Psoas muscle (tissue), 8 donors: ENCODE measurements around the gene EPB41. TPM values are rescaled to one million over a fixed set of nuclear protein-coding genes. Genes with fewer than 3 reads are reported as not detected.

ENCODE experiments used
- ATAC-seq, 4 donors: fragments of 200-7000 bp; cut with Tn5 transposase; one replicate each; pipeline ENCODE4 v1.9.1; 2020; ENCODE audit warnings: moderate library complexity in 3 of 4, mild to moderate bottlenecking in 2 of 4
- DNase-seq, 2 donors: peaks; one replicate each; pipeline ENCODE4 v3.0.0-alpha.2; 2020
- H3K27ac ChIP-seq: fragments of 200-600 bp; one replicate; pipeline ENCODE4 v1.8.0; 2022
- H3K27me3 ChIP-seq, 3 donors: fragments of 200-600 bp in 1 of 3; one replicate each; pipeline versions ENCODE4 v1.6.1 to v1.8.0; 2013 to 2022; ENCODE audit warnings: low read length in 2 of 3, mild to moderate bottlenecking in 2 of 3, moderate library complexity in 1 of 3; ENCODE audit not compliant: insufficient read depth in 3 of 3
- H3K36me3 ChIP-seq, 2 donors: fragments of 200-600 bp in 1 of 2; one replicate each; pipeline versions ENCODE4 v1.6.1 to v1.8.0; 2013 to 2022; ENCODE audit warnings: low read depth in 1 of 2, mild to moderate bottlenecking in 1 of 2, moderate library complexity in 1 of 2; ENCODE audit not compliant: insufficient read depth in 1 of 2
- H3K4me1 ChIP-seq: fragments of 200-600 bp; one replicate; pipeline ENCODE4 v1.8.0; 2022
- H3K4me3 ChIP-seq: fragments of 200-600 bp; one replicate; pipeline ENCODE4 v1.8.0; 2022; ENCODE audit warnings: mild to moderate bottlenecking
- H3K9me3 ChIP-seq: fragments of 200-600 bp; one replicate; pipeline ENCODE4 v1.8.0; 2022
- WGBS, 3 donors: extraction: QIAGEN DNeasy Blood & Tissue Kit; methylation state at CpG; one replicate each; pipeline versions ENCODE4 v1.1.6 to v1.1.7; 2013; 5-methylcytosine and 5-hydroxymethylcytosine counted together
- intact Hi-C, 2 donors: fragments of 100-400 bp; cut with DNase I; formaldehyde crosslinking; loops; one replicate each; pipeline versions ENCODE4 v1.11.0 to v1.14.2; 2022
- polyA plus RNA-seq, 3 donors: library from polyadenylated mRNA; stranded (reverse); fragments of 200-250 nt; gene quantifications; one replicate each; pipeline ENCODE4 v1.2.3, GENCODE V29; 2013
- total RNA-seq, 4 donors: library from RNA; stranded (reverse); fragmentation: NEBNext Ultra II Directional in 2 of 4; extraction: Animal tissue kit (Norgen Biotek cat#: 25700) in 2 of 4; gene quantifications; one replicate each; pipeline versions ENCODE4 v1.2.1 to v1.2.4, GENCODE V29; 2021 to 2023
- TF ChIP-seq, protein P1 (sequence below): fragments of 200-600 bp; IDR thresholded peaks from one replicate; pipeline ENCODE4 v1.8.0; 2022; ENCODE audit warnings: antibody characterized with exemption
- donor health status: healthy with polysubstance abuse.
- donor health status: DM: no; HTN: no; CAD: no; lungs with moderate emphysema.
- donor health status: Bipolar disorder and iron deficiency.
- donor health status: healthy.
- donor health status: DM: yes; HTN: yes; CAD: no.
- donor health status: DM: no; HTN: no; CAD: no.
- donor health status: DM: no; HTN: no; CAD: no.
- donor health status: DM: yes; HTN: yes; CAD: no.

Gene EPB41
- total and polyA plus RNA-seq, 7 donors: 2.0 to 28.2 (median 18.0) TPM

DNA sequence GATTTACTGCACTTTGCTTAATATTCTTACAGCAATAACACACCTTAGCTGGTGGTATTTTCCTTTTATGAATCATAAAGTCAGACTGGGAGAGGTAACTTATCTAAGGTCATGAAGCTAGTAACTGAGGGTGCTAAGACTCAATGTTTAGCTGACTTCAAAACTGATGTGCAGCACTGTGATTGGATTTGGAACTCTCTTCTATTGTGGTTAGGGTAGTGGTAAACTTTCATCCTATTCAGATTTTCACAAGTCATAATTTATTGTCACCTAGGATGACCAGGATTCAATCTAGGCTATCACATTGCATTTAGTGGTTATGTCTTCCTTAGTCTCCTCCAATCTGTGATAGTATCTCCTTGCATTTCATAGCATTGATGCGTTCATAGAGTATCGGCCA, 18.9 kb downstream of the EPB41 start:
- Histone ChIP-seq H3K9me3 (no peaks in the 10 kb centered on the region), H3K4me1 (peaks cover 14% of the 10 kb centered on the region), H3K4me3 (no peak overlapping the region), H3K36me3 (no peaks in the 10 kb centered on the region), H3K27me3 (no peaks in the 10 kb centered on the region), H3K27ac (no peak overlapping the region)
- no peak for DNase-seq
- no peak for ATAC-seq
- intact Hi-C loops: no loop called here
- TF ChIP-seq, protein P1, sequence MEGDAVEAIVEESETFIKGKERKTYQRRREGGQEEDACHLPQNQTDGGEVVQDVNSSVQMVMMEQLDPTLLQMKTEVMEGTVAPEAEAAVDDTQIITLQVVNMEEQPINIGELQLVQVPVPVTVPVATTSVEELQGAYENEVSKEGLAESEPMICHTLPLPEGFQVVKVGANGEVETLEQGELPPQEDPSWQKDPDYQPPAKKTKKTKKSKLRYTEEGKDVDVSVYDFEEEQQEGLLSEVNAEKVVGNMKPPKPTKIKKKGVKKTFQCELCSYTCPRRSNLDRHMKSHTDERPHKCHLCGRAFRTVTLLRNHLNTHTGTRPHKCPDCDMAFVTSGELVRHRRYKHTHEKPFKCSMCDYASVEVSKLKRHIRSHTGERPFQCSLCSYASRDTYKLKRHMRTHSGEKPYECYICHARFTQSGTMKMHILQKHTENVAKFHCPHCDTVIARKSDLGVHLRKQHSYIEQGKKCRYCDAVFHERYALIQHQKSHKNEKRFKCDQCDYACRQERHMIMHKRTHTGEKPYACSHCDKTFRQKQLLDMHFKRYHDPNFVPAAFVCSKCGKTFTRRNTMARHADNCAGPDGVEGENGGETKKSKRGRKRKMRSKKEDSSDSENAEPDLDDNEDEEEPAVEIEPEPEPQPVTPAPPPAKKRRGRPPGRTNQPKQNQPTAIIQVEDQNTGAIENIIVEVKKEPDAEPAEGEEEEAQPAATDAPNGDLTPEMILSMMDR: no peak
- 30 to 72% (median 36%) methylated on average over 2 of the region's 2 CpGs for WGBS, 3 donors

DNA sequence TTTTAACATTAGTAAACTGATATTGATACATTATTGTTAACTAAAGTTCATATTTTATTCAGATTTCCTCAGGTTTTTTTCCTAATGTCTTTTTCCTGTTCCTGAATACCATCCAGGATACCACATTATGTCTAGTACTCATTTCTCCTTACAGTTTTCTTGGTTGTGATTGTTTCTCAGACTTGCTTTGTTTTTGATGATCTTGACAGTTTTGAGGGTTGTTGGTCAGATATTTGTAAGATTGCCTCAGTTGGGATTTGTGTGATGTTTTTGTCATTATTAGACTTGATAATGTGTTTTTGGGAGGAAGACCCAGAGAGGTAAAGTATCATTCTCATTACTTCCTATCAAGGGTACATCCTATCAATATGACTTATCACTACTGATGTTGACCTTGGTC, 19.5 kb downstream of the EPB41 start:
- ATAC-seq (no peak), DNase-seq (no peak)
- Histone ChIP-seq H3K9me3 (no peaks in the 10 kb centered on the region), H3K4me3 (no peak overlapping the region), H3K27me3 (no peaks in the 10 kb centered on the region), H3K4me1 (peaks cover 10% of the 10 kb centered on the region), H3K36me3 (no peaks in the 10 kb centered on the region), H3K27ac (no peak overlapping the region)
- TF ChIP-seq, protein P1: no peak
- intact Hi-C loops: no loop called here

DNA sequence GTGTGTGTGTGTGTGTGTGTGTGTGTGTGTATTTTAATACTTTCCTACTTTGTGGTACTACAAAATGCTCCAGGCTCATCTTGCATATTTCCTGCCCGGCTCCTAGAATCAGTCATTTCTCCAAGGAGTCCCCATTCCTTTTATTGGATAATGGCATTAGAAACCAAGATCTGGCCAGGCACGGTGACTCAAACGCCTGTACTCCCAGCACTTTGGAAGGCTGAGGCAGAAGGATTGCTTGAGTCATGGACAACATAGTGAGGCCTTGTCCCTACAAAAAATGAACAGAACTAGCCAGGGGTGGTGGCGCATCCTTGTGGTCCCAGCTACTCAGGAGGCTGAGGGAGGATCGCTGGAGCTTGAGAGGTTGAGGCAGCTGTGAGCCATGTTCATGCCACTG, 20.3 kb downstream of the EPB41 start:
- Histone ChIP-seq H3K27ac (no peak overlapping the region), H3K27me3 (no peaks in the 10 kb centered on the region), H3K4me3 (no peak overlapping the region), H3K36me3 (no peaks in the 10 kb centered on the region), H3K9me3 (no peaks in the 10 kb centered on the region), H3K4me1 (peaks cover 16% of the 10 kb centered on the region)
- TF ChIP-seq, protein P1: no peak
- 92 to 97% (median 96%) methylated on average over 5 of the region's 5 CpGs for WGBS, 3 donors
- no peak for DNase-seq
- no peak for ATAC-seq
- intact Hi-C loops: no loop called here

DNA sequence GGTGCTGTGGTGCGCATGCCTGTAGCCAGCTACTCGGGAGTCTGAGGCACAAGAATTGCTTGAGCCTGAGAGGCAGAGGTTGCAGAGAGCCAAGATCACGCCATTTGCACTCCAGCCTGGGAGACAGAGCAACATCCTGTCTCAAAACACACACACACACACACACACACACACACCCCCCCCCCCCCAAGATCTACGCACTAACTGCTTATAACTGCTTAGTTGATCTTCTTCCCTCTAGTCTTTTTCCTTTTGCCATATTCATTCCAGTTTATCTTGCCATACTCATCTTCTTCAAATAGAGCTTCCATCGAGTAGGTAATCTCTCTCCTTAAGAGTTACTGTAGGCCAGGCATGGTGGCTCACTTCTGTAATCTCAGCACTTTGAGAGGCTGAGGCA, 20.9 kb downstream of the EPB41 start:
- TF ChIP-seq, protein P1: no peak
- intact Hi-C loops: no loop called here
- DNase-seq (no peak), ATAC-seq (no peak)
- H3K36me3 ChIP-seq: no peaks in the 10 kb centered on the region
- no peak overlapping the region for H3K4me3 ChIP-seq
- 92 to 97% (median 94%) methylated on average over 5 of the region's 5 CpGs for WGBS, 3 donors
- no peak overlapping the region for H3K27ac ChIP-seq
- H3K9me3 ChIP-seq: no peaks in the 10 kb centered on the region
- no peaks in the 10 kb centered on the region for H3K27me3 ChIP-seq
- H3K4me1 ChIP-seq: peaks cover 18% of the 10 kb centered on the region

DNA sequence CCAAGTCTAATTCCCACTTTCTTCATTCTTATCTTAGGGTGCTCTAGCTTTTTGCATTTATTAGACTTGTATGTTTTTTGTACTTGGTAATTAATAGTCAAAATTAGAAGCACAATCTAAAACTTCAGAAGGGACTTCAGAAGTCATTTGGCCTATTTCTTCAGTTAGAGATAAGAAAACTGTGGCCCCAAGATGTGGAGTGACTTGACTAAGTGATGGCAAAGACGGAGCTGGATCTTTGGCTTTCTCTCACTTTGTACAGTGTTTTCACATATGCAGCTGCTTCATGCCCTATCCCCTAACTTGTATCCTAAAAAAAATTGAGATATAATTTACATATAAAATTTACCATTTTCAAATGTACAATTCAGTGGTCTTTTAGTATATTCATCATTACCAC, 21.7 kb downstream of the EPB41 start:
- WGBS, 3 donors: 96 to 100% (median 99%) methylated on average over 1 of the region's 1 CpG
- intact Hi-C loops: no loop called here

More for the DNA sequence above, 21.7 kb downstream of the EPB41 start:
- TF ChIP-seq, protein P1: no peak
- no peaks in the 10 kb centered on the region for H3K36me3 ChIP-seq
- no peak for DNase-seq
- no peaks in the 10 kb centered on the region for H3K9me3 ChIP-seq
- H3K4me3 ChIP-seq: no peak overlapping the region
- no peak for ATAC-seq
- no peaks in the 10 kb centered on the region for H3K27me3 ChIP-seq
- H3K4me1 ChIP-seq: peaks cover 18% of the 10 kb centered on the region
- H3K27ac ChIP-seq: no peak overlapping the region
